Measurements from ENCODE around the gene USP9Y.

DNA sequence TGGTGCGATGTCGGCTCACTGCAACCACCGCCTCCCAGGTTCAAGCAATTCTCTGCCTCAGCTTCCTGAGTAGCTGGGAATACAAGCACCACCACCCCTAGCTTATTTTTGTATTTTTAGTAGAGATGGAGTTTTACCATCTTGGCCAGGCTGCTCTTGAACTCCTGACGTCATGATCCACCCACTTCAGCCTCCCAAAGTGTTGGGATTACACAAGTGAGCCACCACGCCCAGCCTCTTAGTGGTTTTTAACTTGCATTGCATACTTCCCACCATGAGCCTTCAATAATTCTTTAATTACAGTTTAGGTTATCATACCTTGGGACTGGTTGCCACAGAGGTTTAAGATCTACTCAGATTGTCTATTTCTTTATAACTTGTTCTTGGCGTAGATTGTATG lies 14.3 kb downstream of the USP9Y start:
- no peak for TF ChIP-seq CTCF (IDR thresholded peaks at IDR 0.05)
- no peak for TF ChIP-seq POLR2A (IDR thresholded peaks at IDR 0.05)

Measured in right lobe of liver (tissue), 4 donors.